Urinary bladder (tissue), 4 donors: ENCODE measurements around the gene CBR1. TPM values are rescaled to one million over a fixed set of nuclear protein-coding genes. Genes with fewer than 3 reads are reported as not detected.
"Not testable (repeated sequence)": the region's sequence is repeated elsewhere in the genome, so short reads cannot be mapped to it uniquely, and the experiment has no call there.

Source experiments
- DNase-seq: peaks from one replicate; pipeline ENCODE4 v3.0.0-alpha.2; 2015; ENCODE audit errors: extremely low spot score
- H3K27ac ChIP-seq: one replicate; pipeline ENCODE4 v1.5.1; 2013; ENCODE audit warnings: low read depth, mild to moderate bottlenecking, moderate library complexity
- H3K36me3 ChIP-seq: one replicate; pipeline ENCODE4 v1.6.1; 2013; ENCODE audit warnings: mild to moderate bottlenecking, moderate library complexity; ENCODE audit not compliant: insufficient read depth
- H3K4me1 ChIP-seq: one replicate; pipeline ENCODE4 v1.6.1; 2013; ENCODE audit warnings: mild to moderate bottlenecking, moderate library complexity; ENCODE audit not compliant: insufficient read depth
- H3K4me3 ChIP-seq: one replicate; pipeline ENCODE4 v1.5.1; 2013; ENCODE audit warnings: low read depth, low read length
- WGBS: extraction: QIAGEN DNeasy Blood & Tissue Kit; methylation state at CpG from one replicate; pipeline ENCODE4 v1.1.7; 2013; 5-methylcytosine and 5-hydroxymethylcytosine counted together
- polyA plus RNA-seq: library from polyadenylated mRNA; stranded (reverse); fragments of 200-250 nt; gene quantifications from one replicate; pipeline ENCODE4 v1.2.3, GENCODE V29; 2013
- total RNA-seq: library from RNA; depleted of rRNA; stranded (reverse); fragments of >200 nt; gene quantifications from one replicate; pipeline ENCODE4 v1.2.3, GENCODE V29; 2014
- donor health status: healthy with polysubstance abuse.
- donor health status: healthy.

Gene CBR1
- total and polyA plus RNA-seq, 2 donors: 36.9 to 132 TPM

DNA sequence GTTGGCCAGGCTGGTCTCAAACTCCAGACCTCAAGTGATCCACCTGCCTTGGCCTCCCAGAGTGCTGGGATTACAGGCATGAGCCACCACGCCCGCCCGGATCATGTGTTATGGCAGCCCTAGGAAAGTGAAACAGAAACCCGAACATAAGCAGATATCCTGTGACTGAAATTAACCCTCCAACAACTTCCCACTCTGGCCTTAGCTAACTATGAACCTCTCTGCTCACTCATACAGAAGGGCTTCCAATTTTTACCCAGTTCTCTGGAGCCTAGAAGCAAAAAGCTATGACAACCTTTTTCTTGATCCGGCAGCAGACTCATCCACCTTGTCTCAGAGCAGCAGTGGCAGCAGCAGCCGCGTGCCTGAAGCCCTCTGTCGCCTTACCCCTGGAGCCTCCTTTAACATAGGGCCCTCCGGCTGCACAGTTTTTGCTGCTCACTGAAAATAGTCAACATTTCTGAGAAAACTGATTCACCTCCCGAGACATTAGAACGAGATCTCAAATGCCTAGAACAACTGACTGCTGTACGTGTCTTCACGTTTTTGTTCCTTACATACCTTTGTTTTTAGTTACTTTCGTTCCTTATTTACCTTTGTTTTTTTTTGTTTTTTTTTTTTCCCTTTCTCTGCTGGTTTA lies 9.3 kb downstream of the CBR1 start:
- Histone ChIP-seq H3K4me3 (no peak overlapping the region), H3K36me3 (no peaks in the 10 kb centered on the region), H3K27ac (no peak overlapping the region), H3K4me1 (no peaks in the 10 kb centered on the region)
- WGBS: 77% methylated on average over 14 of the region's 14 CpGs
- DNase-seq: no peak

- Histone ChIP-seq H3K4me1 (no peaks in the 10 kb centered on the region), H3K27ac (no peak overlapping the region)
- DNase-seq: no peak
Measured at GRCh38 chr21:36079671-36080070, 9.8 kb downstream of the CBR1 start.

DNA sequence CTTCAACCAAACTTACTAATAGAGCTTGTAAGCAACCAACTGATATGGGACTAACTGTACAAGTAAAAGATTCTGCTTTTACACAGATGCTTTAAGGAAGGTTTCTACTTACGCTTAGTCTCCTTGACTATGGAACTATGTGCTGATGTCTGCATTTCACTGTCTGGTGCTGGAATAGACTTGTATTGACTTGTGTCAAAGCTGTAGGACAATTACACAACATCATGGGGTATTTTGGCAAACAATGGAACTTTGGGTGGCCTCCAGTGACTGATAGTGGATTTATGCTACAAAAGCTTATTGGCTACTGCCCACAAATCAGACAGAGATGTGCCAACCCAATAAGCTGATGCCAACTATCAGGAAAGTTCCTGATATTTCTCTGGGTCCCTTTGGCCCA lies 10.6 kb downstream of the CBR1 start:
- Histone ChIP-seq H3K4me1 (no peaks in the 10 kb centered on the region), H3K4me3 (no peak overlapping the region), H3K27ac (no peak overlapping the region), H3K36me3 (no peaks in the 10 kb centered on the region)
- DNase-seq: no peak
- WGBS: 93% methylated on average over 1 of the region's 1 CpG

More at GRCh38 chr21:36079671-36080070, 9.8 kb downstream of the CBR1 start:
- 77% methylated on average over 8 of the region's 8 CpGs for WGBS
- Histone ChIP-seq H3K4me3 (no peak overlapping the region), H3K36me3 (no peaks in the 10 kb centered on the region)

DNA sequence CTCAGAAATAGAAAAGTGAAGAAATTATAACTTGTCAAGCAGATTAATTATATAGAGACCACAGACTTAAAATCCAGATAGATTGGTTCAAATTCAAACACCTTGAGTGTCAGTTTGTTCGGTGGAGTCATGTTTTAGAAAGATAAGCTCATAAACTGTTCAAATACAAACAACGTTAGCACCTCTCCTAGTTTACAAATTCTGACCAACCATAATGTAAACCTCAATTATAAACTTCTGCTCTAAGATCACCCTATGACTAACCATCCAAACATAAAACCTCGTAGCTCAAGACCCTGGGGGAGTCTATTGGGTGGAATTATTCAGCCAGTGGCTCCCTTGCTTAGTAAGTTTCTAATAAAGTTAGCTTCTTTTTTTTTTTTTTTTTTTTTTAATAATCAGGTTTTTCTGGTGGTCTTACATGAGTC lies 12.4 kb downstream of the CBR1 start:
- no peak for DNase-seq
- Histone ChIP-seq H3K36me3 (no peaks in the 10 kb centered on the region), H3K4me3 (no peak overlapping the region), H3K4me1 (no peaks in the 10 kb centered on the region), H3K27ac (no peak overlapping the region)
- WGBS: 72% methylated on average over 3 of the region's 3 CpGs

DNA sequence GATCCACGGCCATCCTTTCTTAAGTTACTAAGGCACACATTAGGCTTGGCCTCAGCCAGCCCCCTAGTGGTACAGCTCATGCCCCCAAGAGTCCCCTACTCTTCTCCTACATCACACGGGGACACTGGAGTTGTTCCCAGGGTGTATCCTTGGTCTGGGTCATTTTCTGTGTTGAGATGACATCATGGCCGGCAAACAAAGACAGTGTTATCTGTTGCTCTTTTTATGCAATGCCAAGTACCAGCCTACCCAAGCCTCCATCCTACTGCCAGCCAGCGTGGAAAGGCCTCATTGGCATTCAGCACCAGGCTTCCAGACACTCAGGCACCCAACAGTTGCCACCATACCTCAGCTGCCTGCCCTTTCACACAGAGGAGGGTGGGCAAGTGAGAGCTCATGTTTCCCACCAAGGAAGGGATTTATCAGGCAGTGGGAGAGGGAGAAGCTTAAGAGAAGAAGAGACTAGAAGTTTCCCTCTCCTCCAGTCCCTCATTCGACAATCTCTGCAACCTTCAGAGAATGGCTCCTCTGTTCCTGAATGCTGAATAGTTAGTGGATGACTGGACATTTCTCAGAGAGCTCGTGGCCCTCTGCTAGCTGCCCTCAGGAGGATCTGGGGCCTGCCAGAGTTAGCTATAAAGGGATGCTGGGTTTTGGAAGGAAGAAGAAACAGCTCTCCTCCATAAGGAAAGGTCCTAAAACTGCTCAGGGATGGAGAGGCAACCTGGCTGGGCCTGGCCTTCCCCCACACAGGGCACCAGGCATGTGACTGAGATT lies 17.7 kb downstream of the CBR1 start:
- Histone ChIP-seq H3K27ac (no peak overlapping the region), H3K36me3 (no peaks in the 10 kb centered on the region), H3K4me3 (no peak overlapping the region), H3K4me1 (no peaks in the 10 kb centered on the region)
- DNase-seq: no peak
- 69% methylated on average over 6 of the region's 6 CpGs for WGBS

- Histone ChIP-seq H3K4me3 (no peak overlapping the region), H3K36me3 (no peaks in the 10 kb centered on the region), H3K4me1 (no peaks in the 10 kb centered on the region), H3K27ac (no peak overlapping the region)
- no peak for DNase-seq
- WGBS: 88% methylated on average over 3 of the region's 3 CpGs
Measured at GRCh38 chr21:36089946-36090345, 20.1 kb downstream of the CBR1 start.

GRCh38 chr21:36092681-36093080 lies 22.9 kb downstream of the CBR1 start:
- no peak overlapping the region for H3K27ac ChIP-seq
- no peak overlapping the region for H3K4me3 ChIP-seq
- H3K36me3 ChIP-seq: no peaks in the 10 kb centered on the region
- DNase-seq: no peak
- H3K4me1 ChIP-seq: no peaks in the 10 kb centered on the region

DNA sequence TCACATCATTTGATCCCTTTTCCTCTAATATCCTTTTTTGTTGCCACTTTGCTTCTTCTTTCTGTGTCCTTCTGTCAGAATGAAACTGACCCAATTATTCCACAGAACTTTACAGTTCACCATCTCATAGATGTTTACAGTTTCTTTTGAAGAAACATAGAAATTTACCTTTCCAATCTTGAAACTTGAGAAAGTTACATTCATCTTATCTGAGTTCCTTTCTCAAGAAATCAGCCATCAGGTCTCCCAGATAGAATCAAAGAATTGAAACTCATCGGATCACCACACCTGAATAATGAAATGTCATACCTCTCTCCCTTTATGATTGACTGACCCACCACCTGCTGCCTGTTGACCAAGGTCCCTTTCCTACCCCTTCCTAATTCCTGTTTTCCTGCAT lies 23.7 kb downstream of the CBR1 start:
- Histone ChIP-seq H3K27ac (no peak overlapping the region), H3K36me3 (no peaks in the 10 kb centered on the region), H3K4me3 (no peak overlapping the region), H3K4me1 (no peaks in the 10 kb centered on the region)
- DNase-seq: no peak
- 92% methylated on average over 1 of the region's 1 CpG for WGBS

GRCh38 chr21:36096398-36097290 lies 26.8 kb downstream of the CBR1 start:
- no peak overlapping the region for H3K4me3 ChIP-seq
- no peaks in the 10 kb centered on the region for H3K4me1 ChIP-seq
- 46% methylated on average over 1 of the region's 1 CpG for WGBS
- no peaks in the 10 kb centered on the region for H3K36me3 ChIP-seq
- no peak overlapping the region for H3K27ac ChIP-seq
- no peak for DNase-seq

DNA sequence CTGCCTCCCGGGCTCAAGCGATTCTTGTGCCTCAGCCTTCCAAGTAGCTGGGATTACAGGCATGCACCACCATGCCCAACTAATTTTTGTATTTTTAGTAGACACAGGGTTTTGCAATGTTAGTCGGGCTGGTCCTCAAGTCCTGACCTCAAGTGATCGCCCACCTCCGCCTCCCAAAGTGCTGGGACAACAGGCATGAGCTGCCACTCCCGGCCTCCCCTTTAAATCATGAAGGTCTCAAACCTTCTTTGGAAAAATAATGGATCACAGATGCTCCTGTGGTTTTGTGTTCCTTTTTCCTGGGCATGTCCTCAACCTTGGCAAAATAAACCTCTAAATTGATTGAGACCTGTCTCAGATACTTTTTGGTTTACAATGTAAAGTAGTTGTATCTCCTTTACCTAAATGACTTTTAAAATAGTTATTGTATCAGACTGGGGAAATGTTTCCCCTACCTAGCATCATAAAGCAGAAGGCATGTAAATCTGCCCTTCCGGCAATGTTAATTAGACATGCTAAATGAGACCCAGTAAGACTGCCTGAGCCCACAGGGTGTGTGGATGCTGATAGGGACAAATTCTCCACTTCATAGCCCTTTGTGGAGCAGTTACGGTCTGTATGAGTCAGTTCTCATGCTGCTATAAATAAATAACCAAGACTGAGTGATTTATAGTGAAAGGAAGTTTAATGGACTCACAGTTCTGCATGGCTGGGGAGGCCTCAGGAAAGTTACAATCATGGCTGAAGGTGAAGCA lies 27.8 kb downstream of the CBR1 start:
- no peaks in the 10 kb centered on the region for H3K36me3 ChIP-seq
- no peak overlapping the region for H3K27ac ChIP-seq
- H3K4me3 ChIP-seq: no peak overlapping the region
- no peak for DNase-seq
- WGBS: 68% methylated on average over 8 of the region's 8 CpGs
- H3K4me1 ChIP-seq: no peaks in the 10 kb centered on the region

- Histone ChIP-seq H3K4me1 (no peaks in the 10 kb centered on the region), H3K27ac (no peak overlapping the region), H3K4me3 (no peak overlapping the region), H3K36me3 (no peaks in the 10 kb centered on the region)
- DNase-seq: no peak
- WGBS: 61% methylated on average over 2 of the region's 2 CpGs
Measured at GRCh38 chr21:36098182-36098532, 28.3 kb downstream of the CBR1 start.

- no peaks in the 10 kb centered on the region for H3K4me1 ChIP-seq
- H3K27ac ChIP-seq: no peak overlapping the region
- H3K36me3 ChIP-seq: no peaks in the 10 kb centered on the region
- DNase-seq: no peak
- WGBS: 98% methylated on average over 3 of the region's 3 CpGs
- no peak overlapping the region for H3K4me3 ChIP-seq
Measured at GRCh38 chr21:36099000-36099399, 29.2 kb downstream of the CBR1 start.

DNA sequence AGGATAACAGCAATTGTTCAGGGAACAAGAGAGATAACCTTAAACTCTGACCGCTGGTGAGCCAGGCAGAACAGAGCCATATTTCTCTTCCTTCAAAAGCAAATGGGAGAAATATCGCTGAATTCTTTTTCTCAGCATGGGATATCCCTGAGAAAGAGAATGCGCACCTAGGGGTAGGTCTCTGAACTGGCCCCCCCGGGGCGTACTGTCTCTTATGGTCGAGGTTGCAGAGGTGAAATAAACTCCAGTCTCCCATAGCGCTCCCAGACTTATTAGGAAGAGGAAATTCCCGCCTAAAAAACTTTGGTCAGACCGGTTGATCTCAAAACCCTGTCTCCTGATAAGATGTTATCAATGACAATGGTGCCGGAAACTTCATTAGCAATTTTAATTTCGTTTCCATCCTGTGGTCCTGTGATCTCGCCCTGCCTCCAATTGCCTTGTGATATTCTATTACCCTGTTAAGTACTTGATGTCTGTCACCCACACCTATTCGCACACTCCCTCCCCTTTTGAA lies 29.9 kb downstream of the CBR1 start:
- H3K4me1 ChIP-seq, H3K36me3 ChIP-seq, H3K4me3 ChIP-seq, H3K27ac ChIP-seq, DNase-seq: not testable (repeated sequence)
- 39% methylated on average over 13 of the region's 13 CpGs for WGBS
